HG03378 (cell line): ENCODE data around the gene TMED10.
"Not testable (repeated sequence)": the region's sequence is repeated elsewhere in the genome, so short reads cannot be mapped to it uniquely, and the experiment has no call there.

Experiments
- ATAC-seq: cut with Tn5 transposase; IDR thresholded peaks from one replicate; pipeline ENCODE4 v1.9.1; 2021; ENCODE audit warnings: mild to moderate bottlenecking, moderate library complexity; ENCODE audit not compliant: unreplicated experiment

TMED10 gene

DNA sequence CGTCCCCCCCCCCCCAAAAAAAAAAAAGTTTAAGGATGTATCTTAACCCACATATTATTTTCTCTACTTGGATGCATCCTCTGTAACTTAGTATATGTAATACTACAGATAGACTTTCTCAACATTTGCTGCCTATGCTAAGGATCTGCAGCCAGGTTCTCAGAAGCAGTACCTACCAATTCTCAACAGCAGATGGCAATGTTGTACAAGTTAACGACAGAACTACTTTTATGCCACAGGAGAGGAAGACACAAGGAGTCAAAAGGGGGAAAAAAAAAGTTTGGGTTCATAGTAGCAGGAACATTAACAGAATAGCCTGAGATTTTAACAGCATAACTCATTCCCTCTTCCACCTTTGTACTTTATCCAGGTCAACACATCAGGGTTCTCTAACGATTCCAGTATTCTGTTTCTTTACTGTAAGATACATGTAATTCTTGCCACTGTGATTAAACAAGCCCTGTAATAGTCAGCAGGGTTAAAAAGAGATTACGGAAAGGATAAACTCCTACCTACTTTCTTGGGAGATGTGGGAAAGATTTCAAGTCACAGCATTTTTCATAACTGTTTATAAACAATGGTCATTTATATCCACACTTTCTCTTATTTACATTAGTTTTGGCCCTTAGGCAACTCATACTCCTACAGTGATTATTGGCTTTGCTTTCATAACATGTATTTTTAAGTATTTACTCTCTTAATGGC is 43.9 kb downstream of the TMED10 start:
- ATAC-seq = no peak

DNA sequence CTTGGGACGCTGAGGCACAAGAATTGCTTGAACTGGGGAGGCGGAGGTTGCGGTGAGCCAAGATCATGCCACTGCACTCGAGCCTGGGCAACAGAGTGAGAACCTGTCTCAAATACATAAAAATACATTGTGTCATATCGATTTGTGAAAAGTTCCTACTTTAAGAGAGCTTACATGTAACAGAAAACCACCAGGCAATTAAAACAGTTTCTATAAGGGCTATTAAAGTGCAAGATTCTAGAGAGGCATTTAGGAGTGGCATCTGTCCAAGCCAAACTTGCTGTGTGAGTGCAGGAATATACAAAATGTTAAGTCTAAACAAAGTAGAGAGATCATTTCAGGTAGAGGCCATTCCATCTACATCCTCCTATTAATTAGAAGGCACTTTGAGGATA is 47.8 kb downstream of the TMED10 start:
- ATAC-seq = no peak

DNA sequence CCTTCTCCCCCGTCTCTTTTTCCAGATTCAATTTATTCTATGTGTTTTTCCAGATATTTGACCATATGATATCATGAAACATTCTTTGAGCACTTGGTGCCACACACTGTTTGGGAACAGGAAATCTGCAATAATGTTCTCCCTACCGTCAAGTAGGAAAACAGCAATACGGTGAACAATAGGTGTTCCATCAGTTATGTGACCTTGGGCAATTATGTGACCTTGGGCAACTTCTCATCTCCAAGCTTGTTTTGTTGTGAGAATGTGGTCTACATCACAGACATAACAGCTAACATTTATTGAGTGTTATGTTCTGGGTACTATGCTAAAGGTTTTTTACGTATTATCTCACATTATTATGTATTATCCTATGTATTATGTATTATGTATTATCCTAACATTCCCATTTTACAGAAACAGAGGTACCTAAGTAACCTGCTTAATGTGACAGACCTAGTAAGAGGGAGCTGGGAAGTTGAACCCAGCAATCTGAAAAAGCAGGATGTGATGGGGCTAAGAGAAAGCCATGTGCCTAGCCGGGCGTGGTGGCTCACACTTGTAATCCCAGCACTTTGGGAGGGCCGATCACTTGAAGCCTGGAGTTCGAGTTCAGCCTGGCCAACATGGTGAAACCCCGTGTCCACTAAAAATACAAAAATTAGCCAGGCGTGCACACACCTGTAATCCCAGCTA is 48.4 kb downstream of the TMED10 start:
- ATAC-seq = no peak

DNA sequence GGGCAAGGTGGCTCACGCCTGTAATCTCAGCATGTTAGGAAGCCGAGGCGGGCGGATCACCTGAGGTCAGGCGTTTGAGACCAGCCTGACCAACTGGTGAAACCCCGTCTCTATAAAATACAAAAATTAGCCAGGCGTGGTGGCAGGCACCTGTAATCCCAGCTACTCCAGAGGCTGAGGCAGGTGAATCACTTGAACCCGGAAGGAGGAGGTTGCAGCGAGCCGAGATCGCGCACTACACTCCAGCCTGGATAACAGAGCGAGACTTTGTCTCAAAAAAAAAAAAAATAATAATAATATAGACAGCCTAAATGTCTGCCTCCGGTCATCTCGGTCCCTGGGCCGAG is 49.0 kb downstream of the TMED10 start:
- ATAC-seq = not testable (repeated sequence)

DNA sequence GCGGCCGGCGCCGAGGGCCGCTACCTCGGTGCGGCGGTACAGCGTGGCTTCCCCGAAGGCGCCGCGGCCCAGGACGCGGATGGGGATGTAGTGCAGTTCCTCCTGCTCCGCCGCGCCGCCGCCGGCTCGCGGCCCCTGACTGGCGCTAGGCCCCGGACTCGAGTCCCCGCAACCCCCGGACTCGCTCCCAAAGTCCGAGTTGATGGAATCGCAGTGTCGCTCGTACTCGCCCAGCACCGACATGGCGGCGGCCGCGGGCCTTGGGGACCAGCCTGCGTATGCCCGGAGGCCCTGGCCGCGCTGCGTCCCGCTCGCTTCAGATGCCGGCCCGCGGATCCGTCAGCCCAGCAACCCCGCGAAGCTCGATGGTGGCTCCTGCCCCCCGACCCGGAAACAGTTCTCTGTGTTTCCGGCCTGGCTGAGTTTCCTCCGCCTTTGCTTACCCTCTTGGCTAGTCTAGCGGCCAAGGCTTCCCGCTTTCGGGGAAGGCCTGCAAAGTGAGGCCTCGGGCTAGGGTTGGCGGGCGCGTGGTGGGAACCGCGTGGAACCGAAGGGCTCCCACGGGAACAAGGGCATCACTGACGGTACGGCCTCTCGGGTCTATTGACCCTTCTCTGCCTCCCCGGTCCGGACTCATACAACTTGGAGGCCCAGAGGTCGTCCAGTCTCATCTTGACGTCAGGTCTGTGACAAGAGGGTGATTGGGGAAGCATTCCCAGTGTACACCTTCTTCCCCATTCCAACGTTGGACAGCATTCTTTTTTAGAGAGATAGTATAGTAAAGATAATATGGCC is 49.5 kb downstream of the TMED10 start, which contains the start of gene NEK9:
TSS of gene NEK9 (minus strand) at position 370 of the 795 bp plus-strand sequence. CDS start at position 243, 127 bp downstream.
- ATAC-seq = peak; percentile 73

DNA sequence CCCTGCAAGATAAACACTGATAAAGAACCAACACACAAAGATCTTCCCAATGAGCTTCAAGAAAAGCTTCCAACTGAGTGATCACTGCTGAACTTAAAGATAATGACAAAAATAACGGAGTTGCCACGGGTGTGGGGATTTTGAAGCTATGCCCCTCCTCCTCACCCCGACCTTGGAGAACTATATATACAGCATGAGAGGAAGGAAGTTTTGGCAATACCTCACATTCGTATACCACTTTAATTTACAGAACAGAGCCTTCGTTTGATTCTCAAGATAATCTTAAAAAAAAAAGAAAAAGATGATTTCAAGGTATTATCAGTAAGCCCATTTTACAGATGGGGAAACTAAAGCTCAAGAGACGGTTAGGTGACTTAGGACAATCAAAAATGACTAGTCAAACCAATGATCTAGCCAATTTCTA is 50.3 kb downstream of the TMED10 start:
- no peak for ATAC-seq

DNA sequence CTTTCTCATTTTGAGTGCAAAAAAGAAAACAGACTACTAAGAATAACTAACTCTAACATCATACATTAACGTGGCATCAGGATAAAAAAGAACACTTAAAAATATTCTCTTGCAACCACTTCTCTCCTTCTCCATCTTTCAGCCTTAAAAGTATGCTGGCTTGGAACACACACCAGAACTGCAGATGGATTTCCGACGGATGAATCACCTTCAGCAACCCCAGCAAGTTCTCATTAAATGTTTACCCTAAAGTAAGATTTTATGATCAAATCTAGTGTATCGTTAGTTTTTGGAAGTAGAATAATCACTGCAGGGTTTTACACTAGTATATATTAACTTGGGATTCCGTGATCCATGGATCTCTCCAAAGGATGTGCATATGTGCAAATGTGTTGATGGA is 50.8 kb downstream of the TMED10 start:
- no peak for ATAC-seq

DNA sequence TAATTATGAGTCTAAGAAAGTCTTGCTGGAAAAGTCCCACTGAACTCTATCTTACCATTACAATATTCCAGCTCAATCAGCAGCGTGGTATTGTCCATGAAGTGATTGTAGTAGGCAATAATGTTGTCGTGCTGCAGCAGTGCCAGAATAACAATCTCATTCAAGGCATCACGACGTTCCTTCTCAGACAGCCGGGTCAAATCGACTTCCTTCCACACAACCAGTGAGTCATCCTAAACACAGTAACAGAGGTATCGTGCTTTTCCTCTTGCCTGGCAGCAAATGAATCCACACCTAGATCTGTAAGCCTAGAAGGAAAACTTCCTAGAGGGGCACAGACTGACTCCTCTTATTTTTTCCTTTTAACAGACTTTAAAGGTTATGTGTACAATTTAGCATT is 52.4 kb downstream of the TMED10 start:
- ATAC-seq = no peak

DNA sequence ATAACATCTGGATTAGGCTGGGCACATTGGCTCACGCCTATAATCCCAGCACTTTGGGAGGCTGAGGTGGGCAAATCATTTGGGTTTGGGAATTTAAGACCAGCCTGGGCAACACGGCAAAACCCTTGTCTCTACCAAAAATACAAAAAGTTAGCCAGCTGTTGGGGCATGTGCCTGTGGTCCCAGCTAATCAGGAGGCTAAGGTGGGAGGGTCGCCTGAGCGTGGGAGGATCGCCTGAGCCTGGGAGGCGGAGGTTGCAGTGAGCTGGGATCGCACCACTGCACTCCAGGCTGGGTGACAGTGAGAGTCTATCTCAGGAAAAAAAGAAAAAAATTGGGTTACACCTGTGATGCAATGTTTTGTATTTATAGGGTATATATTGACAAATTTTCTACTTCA is 54.9 kb downstream of the TMED10 start:
- no peak for ATAC-seq

DNA sequence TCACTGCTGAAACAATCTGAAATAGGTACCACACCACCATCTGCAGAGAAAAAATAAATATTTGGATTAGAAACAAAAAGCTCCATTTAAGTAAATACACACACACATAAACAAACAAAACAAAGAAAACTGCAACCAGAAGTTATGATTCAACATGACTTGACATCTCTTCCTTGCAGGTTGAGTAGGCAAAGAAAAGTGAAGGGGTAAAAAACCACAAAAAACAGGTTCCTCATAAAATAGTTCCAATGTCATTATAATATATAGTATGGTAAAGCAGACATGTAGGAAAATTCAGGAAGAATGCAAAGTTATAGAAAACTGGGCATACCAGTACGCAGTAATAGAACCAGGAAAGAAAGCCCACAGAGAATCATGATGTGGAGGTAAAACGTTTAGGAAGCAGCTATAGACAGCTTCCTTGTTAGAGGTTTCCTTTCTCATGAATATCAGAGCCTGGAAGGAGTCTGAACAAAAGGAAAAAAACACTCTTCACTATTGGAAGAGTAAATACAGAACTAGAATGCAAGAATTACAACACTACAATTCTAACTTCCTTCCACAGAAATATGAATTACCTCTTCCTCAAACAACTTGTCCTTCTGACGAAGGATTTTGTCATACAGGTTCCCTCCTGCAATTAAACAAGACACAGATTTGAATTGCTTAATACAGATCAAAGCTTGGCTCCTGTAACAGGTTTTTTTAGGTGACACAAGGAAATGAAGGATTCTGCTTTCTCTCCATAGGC is 55.7 kb downstream of the TMED10 start:
- no peak for ATAC-seq

DNA sequence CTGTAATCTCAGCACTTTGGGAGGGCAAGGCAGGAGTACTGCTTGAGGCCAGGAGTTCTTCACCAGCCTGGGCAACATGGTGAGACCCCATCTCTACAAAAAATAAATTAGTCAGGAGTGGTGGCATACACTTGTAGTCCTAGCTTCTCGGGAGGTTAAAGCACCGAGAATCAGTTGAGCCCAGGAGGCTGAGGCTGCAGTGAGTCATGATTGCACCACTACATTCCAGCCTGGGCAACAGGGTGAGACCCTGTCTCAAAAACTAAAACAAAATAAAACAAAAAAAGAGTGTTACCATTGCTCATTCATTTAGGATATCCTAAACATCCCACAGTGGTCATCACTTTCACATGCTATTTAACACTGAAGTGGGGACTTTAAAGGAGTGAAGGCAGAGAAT is 57.4 kb downstream of the TMED10 start:
- no peak for ATAC-seq

DNA sequence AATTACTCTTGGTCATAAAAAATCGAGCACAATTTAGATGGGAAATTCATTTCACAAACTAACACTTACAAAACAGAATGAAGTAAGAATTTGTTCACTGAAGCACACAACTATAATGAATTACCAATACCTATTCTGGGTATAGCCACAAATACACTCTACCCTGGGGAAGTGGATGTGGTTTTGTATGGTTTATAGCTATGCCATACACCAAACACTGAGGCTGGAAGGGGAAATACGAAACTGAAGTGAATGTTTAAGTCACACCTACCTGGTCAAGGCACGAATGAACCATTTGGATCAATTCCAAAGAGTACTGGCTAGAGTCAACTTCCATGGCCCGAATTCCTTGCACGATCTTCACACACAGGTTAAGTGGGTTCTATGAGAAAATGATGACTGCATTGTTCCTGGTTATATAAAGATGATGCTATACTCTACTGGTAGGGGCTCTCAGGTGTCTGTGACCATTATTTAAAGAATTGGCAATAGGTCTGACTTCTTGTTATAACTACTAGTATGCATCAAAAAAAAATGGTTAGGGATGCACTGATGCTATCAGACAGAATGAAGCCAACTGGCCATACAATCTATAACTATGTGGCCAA is 62.4 kb downstream of the TMED10 start:
- ATAC-seq = no peak

DNA sequence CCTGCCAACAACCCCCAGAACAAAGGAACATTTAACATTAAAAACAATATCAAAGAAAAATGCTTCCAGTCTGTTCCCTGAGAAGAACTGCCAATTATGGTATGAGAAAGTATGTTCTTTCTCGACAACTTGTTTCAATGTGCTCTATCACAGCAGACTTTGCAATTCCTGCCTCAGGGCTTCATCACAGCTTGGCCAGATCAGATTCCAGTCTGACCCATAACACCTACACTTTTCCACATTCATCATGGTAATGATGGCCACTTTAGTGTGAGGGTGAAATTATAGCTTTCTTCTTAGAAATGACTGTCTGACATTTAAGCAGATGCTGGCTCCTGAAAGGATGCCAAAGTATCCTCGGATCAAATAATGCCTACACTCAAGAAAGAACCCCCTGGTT is 66.5 kb downstream of the TMED10 start:
- ATAC-seq = no peak

DNA sequence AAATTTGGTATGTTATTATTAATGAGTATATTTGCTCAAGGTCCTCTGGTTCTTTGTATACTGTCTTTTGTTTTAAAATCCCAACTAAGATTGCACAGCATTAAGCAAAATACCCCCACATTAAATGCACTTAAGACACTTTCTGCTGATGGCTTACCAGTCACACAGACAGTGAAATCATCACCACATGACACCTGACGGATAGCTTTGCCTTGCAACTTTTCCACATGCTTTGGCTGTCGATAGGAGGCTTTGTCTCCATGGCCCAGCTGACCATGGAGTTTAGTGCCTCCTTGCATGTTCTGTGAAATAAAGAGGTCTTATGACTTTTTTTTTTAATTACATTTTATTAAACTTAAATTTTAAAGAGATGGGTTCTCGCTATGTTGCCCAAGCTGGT is 69.2 kb downstream of the TMED10 start:
- ATAC-seq = no peak

DNA sequence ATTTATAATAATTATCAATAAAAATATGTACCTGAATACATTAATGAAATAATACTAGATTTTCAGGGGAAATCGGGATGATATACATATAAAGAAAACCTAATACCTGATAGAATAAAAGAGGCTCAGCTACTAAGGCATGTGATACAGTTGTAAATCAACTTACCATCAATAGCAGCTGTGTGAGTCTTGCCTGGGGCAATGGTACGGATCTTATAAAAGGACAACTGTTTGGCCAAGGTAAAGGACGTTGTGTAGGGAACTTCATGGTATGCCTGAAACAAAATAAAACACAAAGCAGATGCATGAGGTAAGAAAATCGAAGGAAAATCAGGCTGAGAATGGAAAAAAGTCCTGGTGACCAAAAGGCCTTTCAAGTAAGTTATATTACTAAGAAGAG is 74.9 kb downstream of the TMED10 start:
- no peak for ATAC-seq

DNA sequence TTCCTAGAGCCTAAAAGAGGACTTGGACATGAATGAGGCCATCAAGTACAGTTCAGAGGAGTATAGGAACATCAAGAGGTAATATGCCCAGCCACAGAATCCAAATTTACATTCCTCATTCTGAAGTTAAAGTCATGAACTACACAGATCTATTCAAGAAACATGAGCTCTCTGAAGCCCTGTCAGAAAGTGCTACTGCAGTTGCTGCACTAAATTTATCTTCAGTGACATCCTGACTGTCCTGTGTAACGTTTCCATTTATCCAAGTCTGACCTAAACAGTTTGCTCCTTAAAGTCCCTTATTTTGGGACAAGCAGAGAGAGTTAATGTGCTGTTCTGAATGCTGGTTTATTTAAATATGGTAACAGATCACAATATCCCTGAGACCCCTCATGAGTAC is 77.7 kb downstream of the TMED10 start:
- no peak for ATAC-seq

DNA sequence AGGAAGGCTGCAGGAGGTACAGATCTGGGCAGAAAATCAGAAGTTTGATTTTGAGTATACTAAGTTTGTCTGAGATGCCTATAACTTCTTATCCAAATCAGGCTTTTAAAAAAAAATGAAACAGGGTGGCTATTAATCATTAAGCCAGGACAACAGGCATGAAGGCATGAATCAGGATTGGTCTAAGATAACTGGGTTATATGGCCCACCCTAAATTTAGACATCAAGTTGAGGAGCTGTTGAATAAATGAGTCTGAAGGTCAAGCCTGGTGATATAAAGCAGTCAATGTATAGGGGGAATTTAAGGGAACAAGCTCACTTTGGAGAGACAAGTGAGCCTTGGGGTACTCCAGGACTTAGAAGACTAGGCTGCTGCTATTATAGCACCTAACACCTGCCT is 78.2 kb downstream of the TMED10 start:
- ATAC-seq = no peak

DNA sequence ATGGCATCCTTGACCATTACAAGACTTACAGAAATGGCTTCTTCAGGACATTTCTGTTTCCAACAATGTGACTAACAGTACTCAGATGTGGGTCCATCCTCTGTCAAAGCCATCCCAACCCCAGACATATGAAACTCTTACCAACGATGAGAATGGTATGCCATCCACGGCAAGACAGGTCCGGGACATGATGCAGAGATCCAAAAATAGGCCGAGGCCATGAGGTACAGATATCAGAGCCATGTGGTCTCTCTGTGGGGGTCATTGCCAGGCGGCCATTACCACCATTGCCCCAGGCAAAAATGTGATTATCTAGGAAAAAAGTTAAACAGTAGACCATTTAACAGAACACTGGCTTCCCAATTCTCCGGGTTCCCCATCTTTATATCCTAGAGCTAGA is 79.5 kb downstream of the TMED10 start:
- no peak for ATAC-seq

DNA sequence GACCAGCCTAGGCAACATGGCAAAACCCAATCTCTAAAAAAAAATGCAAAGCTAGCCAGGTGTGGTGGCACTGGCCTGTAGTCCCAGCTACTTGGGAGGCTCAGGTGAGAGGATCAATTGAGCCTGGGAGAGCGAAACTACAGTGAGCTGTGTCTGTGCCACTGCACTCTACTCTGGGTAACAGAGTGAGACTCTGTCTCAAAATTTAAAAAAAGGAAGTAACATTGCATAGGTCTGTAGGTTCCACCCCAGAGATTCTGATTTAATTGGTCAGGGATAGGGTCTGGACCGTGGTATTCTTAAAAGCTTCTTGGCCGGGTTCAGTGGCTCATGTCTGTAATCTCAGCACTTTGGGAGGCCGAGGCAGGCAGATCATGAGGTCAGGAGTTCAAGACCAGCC is 80.7 kb downstream of the TMED10 start:
- ATAC-seq = no peak

DNA sequence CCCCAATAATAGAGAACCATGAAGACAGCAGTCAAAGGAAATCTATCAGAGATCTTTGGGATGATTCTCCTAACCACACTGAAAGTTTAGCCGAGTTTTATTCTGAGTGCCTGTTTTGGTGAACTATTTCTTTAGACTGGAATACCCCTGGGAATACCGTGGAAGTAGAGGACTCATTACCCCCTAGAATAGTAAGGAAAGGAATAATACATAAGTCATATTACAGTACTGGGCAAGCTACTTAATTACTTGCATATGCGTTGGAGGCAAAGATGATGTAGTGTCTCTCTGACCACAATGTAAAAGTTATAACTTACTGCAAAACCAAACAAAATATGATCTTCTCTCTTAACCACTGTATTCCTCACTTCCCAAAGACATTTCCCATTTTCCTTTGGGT is 81.5 kb downstream of the TMED10 start:
- ATAC-seq = no peak

DNA sequence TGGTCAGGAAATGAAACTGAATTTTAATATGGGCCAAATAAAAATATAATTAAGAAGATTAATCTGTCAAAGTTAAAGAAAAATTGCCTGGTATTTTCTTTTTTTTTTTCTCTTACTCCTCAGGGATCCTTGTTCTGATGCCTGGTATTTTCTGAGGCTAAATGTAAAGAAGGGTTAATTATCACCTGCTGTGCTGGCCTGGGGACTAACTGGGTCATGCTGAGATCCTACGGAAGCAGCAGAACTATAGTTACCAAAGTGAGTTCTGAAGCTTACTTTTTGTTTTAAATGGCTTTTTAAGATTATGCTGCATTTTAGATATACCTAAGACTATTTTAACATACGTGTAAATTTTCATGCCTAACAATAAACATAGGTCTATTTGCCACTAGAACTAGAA is 83.7 kb downstream of the TMED10 start:
- ATAC-seq = no peak
